H1 (cell line): ENCODE results near the gene KCNA2. TPM values are rescaled to one million over a fixed set of nuclear protein-coding genes. Genes with fewer than 3 reads are reported as not detected.

Experiments used
- CHD2 ChIP-seq: IDR thresholded peaks from 2 replicates; pipeline ENCODE4 v1.6.1; 2012; ENCODE audit warnings: low read length, improper control_type of control experiment
- EP300 ChIP-seq, 2 experiments: IDR thresholded peaks; 1 replicate in 1 of 2; 2 replicates in 1 of 2; pipeline ENCODE4 v1.6.1; 2011 to 2012; ENCODE audit warnings: low read depth in 2 of 2, low read length in 2 of 2, mild to moderate bottlenecking in 2 of 2, borderline replicate concordance in 1 of 2, inconsistent platforms in 1 of 2, moderate library complexity in 1 of 2
- MAFK ChIP-seq: IDR thresholded peaks from 2 replicates; pipeline ENCODE4 v1.6.1; 2012; ENCODE audit warnings: low read depth, mild to moderate bottlenecking, improper control_type of control experiment, low read length
- polyA plus RNA-seq, 7 experiments: library from polyadenylated mRNA; depleted of rRNA in 3 of 7; stranded (reverse) in 5 of 7; unstranded in 2 of 7; fragments of >200 nt in 5 of 7; fragments of 200-250 nt in 2 of 7; gene quantifications; 1 replicate in 5 of 7; 2 replicates in 1 of 7; 4 replicates in 1 of 7; pipeline versions ENCODE4 v1.2.1 to v1.2.3, GENCODE V29; 2011 to 2013; ENCODE audit warnings: missing spikeins in 2 of 7, mixed read lengths in 2 of 7
- total RNA-seq: library from RNA; stranded (reverse); fragmentation: NEBNext Ultra II Directional; extraction: Animal tissue kit (Norgen Biotek cat#: 25700); gene quantifications from 2 replicates; pipeline ENCODE4 v1.2.1, GENCODE V29; 2021

The KCNA2 gene
- total and polyA plus RNA-seq, 2 of the 8 experiments (the other 6 are each of a cell fraction or from before 2014, with no cell fraction given), result 0.26 to 0.78 TPM

- TF ChIP-seq MAFK, result no peak
- no peak for TF ChIP-seq EP300 (IDR thresholded peaks at IDR 0.05; ENCODE audit: borderline replicate concordance in 1 of 2, low read depth in 2 of 2, low read length in 2 of 2)
- no peak for TF ChIP-seq CHD2
Measured at GRCh38 chr1:110631836-110632620, 25.9 kb upstream of the KCNA2 start (continued).
